H1 (cell line): ENCODE measurements around the gene TLCD3B. TPM values are rescaled to one million over a fixed set of nuclear protein-coding genes. Genes with fewer than 3 reads are reported as not detected.

ENCODE experiments used
- ATF2 ChIP-seq: IDR thresholded peaks from 2 replicates; pipeline ENCODE4 v1.6.1; 2012; ENCODE audit warnings: low read length, inconsistent platforms
- BACH1 ChIP-seq: IDR thresholded peaks from 2 replicates; pipeline ENCODE4 v1.6.1; 2012; ENCODE audit warnings: low read length, improper control_type of control experiment
- BCL11A ChIP-seq, 2 experiments: IDR thresholded peaks; one replicate each; pipeline ENCODE4 v1.6.1; 2011; ENCODE audit warnings: low read depth in 2 of 2, low read length in 2 of 2, mild to moderate bottlenecking in 2 of 2
- BRCA1 ChIP-seq: IDR thresholded peaks from 2 replicates; pipeline ENCODE4 v1.6.1; 2012; ENCODE audit warnings: low read depth, low read length, improper control_type of control experiment
- E2F6 ChIP-seq: IDR thresholded peaks from 2 replicates; pipeline ENCODE4 v1.6.1; 2012; ENCODE audit warnings: inconsistent platforms
- EZH2 ChIP-seq: fragments of 200-600 bp; sonication (generic); IDR thresholded peaks from 2 replicates; pipeline ENCODE4 v1.7.1; 2012; ENCODE audit warnings: low read depth, mild to moderate bottlenecking, moderate library complexity, low read length, inconsistent platforms; ENCODE audit not compliant: severe bottlenecking
- GABPA ChIP-seq: IDR thresholded peaks from 2 replicates; pipeline ENCODE4 v1.6.1; 2011; ENCODE audit warnings: mild to moderate bottlenecking, low read length, moderate library complexity, borderline replicate concordance; ENCODE audit not compliant: insufficient read depth
- GTF2F1 ChIP-seq: IDR thresholded peaks from 2 replicates; pipeline ENCODE4 v1.6.1; 2012; ENCODE audit warnings: low read depth, low read length, improper control_type of control experiment, borderline replicate concordance
- KDM4A ChIP-seq: IDR thresholded peaks from one replicate; pipeline ENCODE4 v1.7.1; 2012; ENCODE audit warnings: low read depth, mild to moderate bottlenecking, moderate library complexity, low read length, inconsistent platforms; ENCODE audit not compliant: severe bottlenecking
- MAX ChIP-seq: IDR thresholded peaks from 2 replicates; pipeline ENCODE4 v1.6.1; 2012; ENCODE audit warnings: inconsistent platforms
- NRF1 ChIP-seq: IDR thresholded peaks from 2 replicates; pipeline ENCODE4 v1.6.1; 2011; ENCODE audit warnings: mild to moderate bottlenecking, low read depth, low read length, improper control_type of control experiment
- PHF8 ChIP-seq: fragments of 200-600 bp; sonication (generic); conservative IDR thresholded peaks from 2 replicates; pipeline ENCODE4 v1.7.1; 2012; ENCODE audit warnings: low read depth, mild to moderate bottlenecking, inconsistent platforms, low read length, moderate library complexity
- RAD21 ChIP-seq, 2 experiments: IDR thresholded peaks in 1 of 2; conservative IDR thresholded peaks in 1 of 2; 2 replicates each; pipeline ENCODE4 v1.6.1; 2011; ENCODE audit warnings: low read depth in 2 of 2, low read length in 2 of 2, improper control_type of control experiment in 1 of 2, inconsistent platforms in 1 of 2, mild to moderate bottlenecking in 1 of 2, moderate library complexity in 1 of 2
- SAP30 ChIP-seq: fragments of 300-600 bp; sonication (generic); IDR thresholded peaks from 2 replicates; pipeline ENCODE4 v1.7.1; 2012; ENCODE audit warnings: low read length, moderate library complexity, mild to moderate bottlenecking, inconsistent platforms; ENCODE audit not compliant: insufficient read depth, insufficient replicate concordance
- SP4 ChIP-seq: IDR thresholded peaks from 2 replicates; pipeline ENCODE4 v1.6.1; 2012; ENCODE audit warnings: low read length, inconsistent platforms
- SRF ChIP-seq: IDR thresholded peaks from 2 replicates; pipeline ENCODE4 v1.6.1; 2011; ENCODE audit warnings: mild to moderate bottlenecking, low read depth, low read length, moderate library complexity
- TAF1 ChIP-seq: IDR thresholded peaks from 2 replicates; pipeline ENCODE4 v1.6.1; 2011; ENCODE audit warnings: mild to moderate bottlenecking, low read depth, low read length
- USF2 ChIP-seq: IDR thresholded peaks from 2 replicates; pipeline ENCODE4 v1.6.1; 2011; ENCODE audit warnings: low read length, improper control_type of control experiment
- YY1 ChIP-seq: IDR thresholded peaks from 2 replicates; pipeline ENCODE4 v1.6.1; 2011; ENCODE audit warnings: low read depth, mild to moderate bottlenecking, low read length
- polyA plus RNA-seq, 7 experiments: library from polyadenylated mRNA; depleted of rRNA in 3 of 7; stranded (reverse) in 5 of 7; unstranded in 2 of 7; fragments of >200 nt in 5 of 7; fragments of 200-250 nt in 2 of 7; gene quantifications; 1 replicate in 5 of 7; 2 replicates in 1 of 7; 4 replicates in 1 of 7; pipeline versions ENCODE4 v1.2.1 to v1.2.3, GENCODE V29; 2011 to 2013; ENCODE audit warnings: missing spikeins in 2 of 7, mixed read lengths in 2 of 7
- total RNA-seq: library from RNA; stranded (reverse); fragmentation: NEBNext Ultra II Directional; extraction: Animal tissue kit (Norgen Biotek cat#: 25700); gene quantifications from 2 replicates; pipeline ENCODE4 v1.2.1, GENCODE V29; 2021

The TLCD3B gene
- total and polyA plus RNA-seq, 2 of the 8 experiments (the other 6 are each of a cell fraction or from before 2014, with no cell fraction given): 15.2 to 26.9 TPM

- TF ChIP-seq ATF2 (no peak), BCL11A (IDR thresholded peaks at IDR 0.05; ENCODE audit: low read depth in 2 of 2, low read length in 2 of 2) (no peak), MAX (peak; percentile 79), NRF1 (no peak; the same call in 1 of the 2 replicates), TAF1 (peak; percentile 79), EZH2 (no peak), GABPA (no peak), BACH1 (peak; percentile 89), PHF8 (peak; percentile 60), SRF (0 out of 2 replicates have a peak, but pooled peaks have one; percentile 54), E2F6 (peak; percentile 78; the same call in 1 of the 2 replicates), RAD21 (IDR thresholded peaks at IDR 0.05 in 1 of 2, conservative IDR thresholded peaks at IDR 0.05 in 1 of 2; ENCODE audit: low read depth in 2 of 2, low read length in 2 of 2) (no peak), SAP30 (no peak), GTF2F1 (peak; percentile 76; the same call in 1 of the 2 replicates), USF2 (no peak; the same call in 1 of the 2 replicates), YY1 (peak; percentile 9; the same call in 1 of the 2 replicates), KDM4A (peak; percentile 91), BRCA1 (no peak), SP4 (peak; percentile 59; the same call in 1 of the 2 replicates)
Measured at GRCh38 chr16:30065102-30065942, 34.3 kb upstream of the TLCD3B start, which contains the start of gene ALDOA (continued).
